HPDE6-E6E7 (cell line): ENCODE results near the gene CDH23.

Experiments
- DNase-seq: peaks from one replicate; pipeline ENCODE4 v3.0.0; 2011; ENCODE audit warnings: missing footprints; ENCODE audit errors: extremely low spot score

CDH23 gene

GRCh38 chr10:71515531-71516172 lies 118.9 kb downstream of the CDH23 start:
- DNase-seq = no peak

GRCh38 chr10:71516890-71517289 lies 120.2 kb downstream of the CDH23 start:
- no peak for DNase-seq

GRCh38 chr10:71517298-71518169 lies 120.8 kb downstream of the CDH23 start:
- DNase-seq = no peak

- DNase-seq = no peak
Measured at GRCh38 chr10:71520042-71520441, 123.3 kb downstream of the CDH23 start.

- no peak for DNase-seq
Measured at GRCh38 chr10:71521504-71522441, 125.1 kb downstream of the CDH23 start.

- DNase-seq = no peak
Measured at GRCh38 chr10:71522442-71523144, 125.9 kb downstream of the CDH23 start.

- DNase-seq = no peak
Measured at GRCh38 chr10:71523756-71524155, 127.0 kb downstream of the CDH23 start.

GRCh38 chr10:71525092-71525491 lies 128.4 kb downstream of the CDH23 start:
- no peak for DNase-seq

GRCh38 chr10:71525721-71526120 lies 129.0 kb downstream of the CDH23 start:
- no peak for DNase-seq

- no peak for DNase-seq
Measured at GRCh38 chr10:71526653-71527052, 129.9 kb downstream of the CDH23 start.

- DNase-seq = no peak
Measured at GRCh38 chr10:71527135-71527534, 130.4 kb downstream of the CDH23 start.

- no peak for DNase-seq
Measured at GRCh38 chr10:71528371-71529206, 131.9 kb downstream of the CDH23 start.

GRCh38 chr10:71529207-71529827 lies 132.6 kb downstream of the CDH23 start:
- DNase-seq = no peak

GRCh38 chr10:71530781-71531180 lies 134.1 kb downstream of the CDH23 start:
- DNase-seq = no peak

GRCh38 chr10:71531485-71532446 lies 135.0 kb downstream of the CDH23 start:
- DNase-seq = no peak

GRCh38 chr10:71532878-71533277 lies 136.2 kb downstream of the CDH23 start:
- DNase-seq = no peak

GRCh38 chr10:71533936-71534335 lies 137.2 kb downstream of the CDH23 start:
- no peak for DNase-seq

- DNase-seq = no peak
Measured at GRCh38 chr10:71534568-71535194, 138.0 kb downstream of the CDH23 start.
